Stimulated activated naive B cell treated with anti-CD40 and anti-IgM and Interleukin-4, amounts not matched to agents 10 μg/mL and 1 μg/mL and 100 μg/mL, for 72 hours (primary cell): ENCODE measurements around the gene FOXF1.

ENCODE experiments used
- ATAC-seq, 2 donors: fragments of 150-1000 bp; cut with Tn5 transposase; replicated peaks; 2 replicates each; pipeline ENCODE4 v1.10.0; 2021; ENCODE audit warnings: moderate library complexity in 1 of 2
- DNase-seq: peaks from one replicate; pipeline ENCODE4 v3.0.0; 2021
- H3K27ac Mint-ChIP-seq: one replicate; pipeline ENCODE4 v1.8.0; 2022; ENCODE audit warnings: mild to moderate bottlenecking, mixed read lengths
- H3K27me3 Mint-ChIP-seq, 2 donors: one replicate each; pipeline ENCODE4 v1.8.0; 2022; ENCODE audit warnings: mixed read lengths in 2 of 2
- H3K36me3 Mint-ChIP-seq, 2 donors: one replicate each; pipeline ENCODE4 v1.8.0; 2022; ENCODE audit warnings: mixed read lengths in 2 of 2, mild to moderate bottlenecking in 1 of 2
- H3K4me1 Mint-ChIP-seq, 2 donors: one replicate each; pipeline ENCODE4 v1.8.0; 2022; ENCODE audit warnings: mixed read lengths in 2 of 2, mild to moderate bottlenecking in 1 of 2
- H3K4me3 Mint-ChIP-seq, 2 donors: one replicate each; pipeline ENCODE4 v1.8.0; 2022; ENCODE audit warnings: mild to moderate bottlenecking in 2 of 2, mixed read lengths in 2 of 2, moderate library complexity in 1 of 2
- H3K9me3 Mint-ChIP-seq, 2 donors: one replicate each; pipeline ENCODE4 v1.8.0; 2022; ENCODE audit warnings: mixed read lengths in 2 of 2, mild to moderate bottlenecking in 1 of 2

Gene FOXF1

GRCh38 chr16:86514481-86515376, 4.4 kb downstream of the FOXF1 start:
- H3K4me3 Mint-ChIP-seq: peak overlapping the region in 1 of 2 donors; percentile 10
- peak overlapping the region; percentile 67 for H3K27ac Mint-ChIP-seq
- H3K4me1 Mint-ChIP-seq: peaks cover 14 to 44% of the 10 kb centered on the region in 2 donors
- DNase-seq: no peak
- H3K36me3 Mint-ChIP-seq: no peaks in the 10 kb centered on the region
- peaks cover 67 to 84% of the 10 kb centered on the region in 2 donors for H3K27me3 Mint-ChIP-seq
- no peak for ATAC-seq
- no peaks in the 10 kb centered on the region for H3K9me3 Mint-ChIP-seq

GRCh38 chr16:86515413-86515776, 5.1 kb downstream of the FOXF1 start:
- H3K27ac Mint-ChIP-seq: peak overlapping the region; percentile 67
- H3K4me3 Mint-ChIP-seq: no peak overlapping the region
- no peaks in the 10 kb centered on the region for H3K36me3 Mint-ChIP-seq
- peaks cover 15 to 46% of the 10 kb centered on the region in 2 donors for H3K4me1 Mint-ChIP-seq
- H3K9me3 Mint-ChIP-seq: no peaks in the 10 kb centered on the region
- ATAC-seq: no peak
- H3K27me3 Mint-ChIP-seq: peaks cover 69 to 90% of the 10 kb centered on the region in 2 donors
- DNase-seq: no peak

- H3K4me1 Mint-ChIP-seq: peaks cover 13 to 41% of the 10 kb centered on the region in 2 donors
- DNase-seq (no peak), ATAC-seq (no peak)
- H3K36me3 Mint-ChIP-seq: no peaks in the 10 kb centered on the region
- peak overlapping the region; percentile 85 for H3K27ac Mint-ChIP-seq
- H3K4me3 Mint-ChIP-seq: peak overlapping the region in 1 of 2 donors; percentile 55
- no peaks in the 10 kb centered on the region for H3K9me3 Mint-ChIP-seq
- H3K27me3 Mint-ChIP-seq: peaks cover 71 to 90% of the 10 kb centered on the region in 2 donors
Observed at GRCh38 chr16:86515777-86516622, 5.7 kb downstream of the FOXF1 start.

- ATAC-seq: no peak
- H3K4me1 Mint-ChIP-seq: peaks cover 10 to 38% of the 10 kb centered on the region in 2 donors
- no peaks in the 10 kb centered on the region for H3K9me3 Mint-ChIP-seq
- DNase-seq: no peak
- H3K36me3 Mint-ChIP-seq: no peaks in the 10 kb centered on the region
- peak overlapping the region in 1 of 2 donors; percentile 55 for H3K4me3 Mint-ChIP-seq
- peaks cover 74 to 92% of the 10 kb centered on the region in 2 donors for H3K27me3 Mint-ChIP-seq
- peak overlapping the region; percentile 85 for H3K27ac Mint-ChIP-seq
Observed at GRCh38 chr16:86516623-86517003, 6.3 kb downstream of the FOXF1 start.

- peak overlapping the region; percentile 85 for H3K27ac Mint-ChIP-seq
- H3K9me3 Mint-ChIP-seq: no peaks in the 10 kb centered on the region
- H3K4me3 Mint-ChIP-seq: no peak overlapping the region
- H3K4me1 Mint-ChIP-seq: peaks cover 9 to 35% of the 10 kb centered on the region in 2 donors
- no peak for ATAC-seq
- H3K36me3 Mint-ChIP-seq: no peaks in the 10 kb centered on the region
- H3K27me3 Mint-ChIP-seq: peaks cover 75 to 93% of the 10 kb centered on the region in 2 donors
- no peak for DNase-seq
Observed at GRCh38 chr16:86517033-86517432, 6.7 kb downstream of the FOXF1 start.

- peaks cover 74 to 90% of the 10 kb centered on the region in 2 donors for H3K27me3 Mint-ChIP-seq
- no peak overlapping the region for H3K4me3 Mint-ChIP-seq
- H3K36me3 Mint-ChIP-seq: no peaks in the 10 kb centered on the region
- H3K27ac Mint-ChIP-seq: peak overlapping the region; percentile 85
- H3K4me1 Mint-ChIP-seq: peaks cover 9 to 30% of the 10 kb centered on the region in 2 donors
- DNase-seq (peak; percentile 27), ATAC-seq (peak; percentile 65 to 73)
- no peaks in the 10 kb centered on the region for H3K9me3 Mint-ChIP-seq
Observed at GRCh38 chr16:86517652-86518258, 7.4 kb downstream of the FOXF1 start.

- peaks cover 68 to 82% of the 10 kb centered on the region in 2 donors for H3K27me3 Mint-ChIP-seq
- no peak for DNase-seq
- no peaks in the 10 kb centered on the region for H3K9me3 Mint-ChIP-seq
- H3K4me1 Mint-ChIP-seq: peaks cover 7 to 21% of the 10 kb centered on the region in 2 donors
- no peak for ATAC-seq
- no peaks in the 10 kb centered on the region for H3K36me3 Mint-ChIP-seq
- H3K4me3 Mint-ChIP-seq: no peak overlapping the region
- no peak overlapping the region for H3K27ac Mint-ChIP-seq
Observed at GRCh38 chr16:86519007-86519648, 8.8 kb downstream of the FOXF1 start.

GRCh38 chr16:86519649-86520316, 9.5 kb downstream of the FOXF1 start:
- Mint-ChIP-seq H3K9me3 (no peaks in the 10 kb centered on the region), H3K27ac (no peak overlapping the region), H3K4me3 (peak overlapping the region in 1 of 2 donors; percentile 32), H3K4me1 (peaks cover 7 to 21% of the 10 kb centered on the region in 2 donors), H3K27me3 (peaks cover 66 to 79% of the 10 kb centered on the region in 2 donors), H3K36me3 (no peaks in the 10 kb centered on the region)
- peak in 1 of 2 donors; percentile 43 for ATAC-seq
- DNase-seq: no peak

- DNase-seq (no peak), ATAC-seq (no peak)
- no peaks in the 10 kb centered on the region for H3K36me3 Mint-ChIP-seq
- no peak overlapping the region for H3K27ac Mint-ChIP-seq
- H3K4me1 Mint-ChIP-seq: peaks cover 7 to 21% of the 10 kb centered on the region in 2 donors
- no peak overlapping the region for H3K4me3 Mint-ChIP-seq
- no peaks in the 10 kb centered on the region for H3K9me3 Mint-ChIP-seq
- peaks cover 61 to 71% of the 10 kb centered on the region in 2 donors for H3K27me3 Mint-ChIP-seq
Observed at GRCh38 chr16:86520317-86521210, 10.2 kb downstream of the FOXF1 start.

GRCh38 chr16:86521236-86522197, 11.2 kb downstream of the FOXF1 start:
- Mint-ChIP-seq H3K36me3 (no peaks in the 10 kb centered on the region), H3K9me3 (no peaks in the 10 kb centered on the region), H3K4me3 (no peak overlapping the region), H3K27me3 (peaks cover 53 to 62% of the 10 kb centered on the region in 2 donors), H3K4me1 (peaks cover 5 to 18% of the 10 kb centered on the region in 2 donors), H3K27ac (no peak overlapping the region)
- no peak for ATAC-seq
- DNase-seq: no peak

GRCh38 chr16:86522634-86523033, 12.3 kb downstream of the FOXF1 start:
- Mint-ChIP-seq H3K4me1 (peaks cover 5 to 10% of the 10 kb centered on the region in 2 donors), H3K36me3 (peaks cover 0 to 1% of the 10 kb centered on the region in 2 donors), H3K4me3 (no peak overlapping the region), H3K27me3 (peaks cover 43 to 50% of the 10 kb centered on the region in 2 donors), H3K9me3 (peaks cover 0 to 1% of the 10 kb centered on the region in 2 donors), H3K27ac (no peak overlapping the region)
- ATAC-seq: no peak
- no peak for DNase-seq
